Stimulated activated CD4-positive, alpha-beta T cell treated with anti-CD3 and anti-CD28 coated beads, Interleukin-15, amount 100 ng/mL, for 24 hours (primary cell): ENCODE results near the gene TMA16.

Experiments
- DNase-seq: peaks from one replicate; pipeline ENCODE4 v3.0.0-alpha.2; 2020

Gene TMA16

DNA sequence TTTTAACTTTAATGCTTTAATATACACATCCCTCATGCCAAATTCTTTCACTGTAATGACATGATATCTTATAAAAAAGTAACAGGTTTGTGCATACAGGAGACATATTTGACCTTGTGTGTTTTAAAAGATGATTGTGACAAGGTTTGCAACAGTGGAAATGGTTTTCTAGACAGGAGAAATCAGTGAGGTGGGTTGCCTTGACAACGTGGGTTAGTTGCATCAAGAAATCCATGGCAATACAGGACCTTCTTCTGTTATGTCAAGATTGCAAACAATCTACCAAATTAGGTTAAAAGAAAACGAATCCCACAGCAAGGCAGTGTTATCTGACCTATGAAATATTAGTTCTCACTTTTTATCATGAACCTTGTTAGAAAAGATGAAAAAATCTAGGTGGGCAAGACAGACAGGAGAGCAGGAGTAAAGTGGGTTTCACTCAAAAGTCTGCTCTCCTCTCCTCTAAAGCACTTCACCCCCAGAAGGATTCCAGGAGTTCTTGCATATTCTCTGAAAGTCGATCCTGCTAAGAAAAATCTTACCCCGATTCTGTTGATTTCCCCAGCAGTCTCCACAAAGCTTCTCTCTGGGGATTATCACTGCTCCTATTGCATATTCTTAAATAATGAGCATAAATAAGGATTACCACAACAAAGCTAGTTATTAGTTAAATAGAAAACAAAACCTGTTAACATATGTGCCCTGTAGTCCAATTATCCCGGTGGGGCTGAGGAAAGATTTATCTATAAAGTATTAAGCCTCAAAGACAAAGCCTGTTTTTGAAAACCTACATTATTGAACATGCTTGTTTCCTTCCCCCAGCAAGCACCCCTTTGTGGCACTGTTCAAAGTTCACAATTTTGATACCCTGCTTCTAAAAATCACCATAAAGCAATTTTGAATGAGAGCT is 71.0 kb downstream of the TMA16 start:
- DNase-seq: no peak

DNA sequence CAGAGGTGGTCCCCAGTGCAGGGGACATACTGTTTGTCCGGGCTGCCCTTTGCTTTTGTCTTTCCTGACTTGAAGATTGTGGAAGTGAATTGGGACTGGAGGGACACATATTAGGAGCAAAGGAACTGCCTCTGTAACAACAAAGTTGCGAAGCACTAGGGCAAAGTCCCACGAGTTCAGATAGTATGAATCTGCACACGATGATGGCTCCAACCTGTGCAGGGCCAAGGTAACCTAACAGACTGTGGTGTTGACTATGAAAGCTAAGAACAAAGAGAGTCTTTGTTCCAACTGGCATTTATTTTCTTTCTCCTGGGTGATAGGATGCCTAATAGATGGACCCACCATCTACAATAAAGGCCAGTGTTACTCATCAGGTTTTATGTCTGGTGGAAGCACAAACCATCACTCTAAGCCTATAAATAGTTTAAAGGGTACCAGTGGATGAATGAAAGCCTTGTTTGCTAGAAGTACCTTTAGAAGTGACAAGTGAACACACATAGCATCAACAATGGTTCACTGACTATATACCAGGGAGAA is 71.8 kb downstream of the TMA16 start:
- no peak for DNase-seq

DNA sequence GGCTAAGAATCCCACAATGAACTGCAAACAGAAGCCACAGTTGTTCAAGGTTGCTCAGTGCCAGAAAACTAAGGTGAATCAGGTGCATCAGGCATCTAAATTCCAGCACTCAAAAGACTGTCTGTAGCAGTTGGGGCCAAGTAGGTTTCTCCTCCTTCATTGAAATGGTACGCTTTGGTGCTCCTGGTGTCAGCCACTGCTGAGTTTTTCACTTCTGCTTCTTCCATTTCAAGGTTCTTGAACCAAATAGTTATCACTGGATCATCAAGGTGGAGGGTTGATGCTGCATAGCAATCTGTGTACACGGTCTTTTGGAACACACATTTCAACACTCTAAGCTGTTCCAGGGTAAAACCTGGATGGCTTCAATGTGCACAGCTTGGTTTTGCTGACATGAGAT is 74.4 kb downstream of the TMA16 start:
- DNase-seq: no peak
